Body of pancreas (tissue), 4 donors: Measurements from ENCODE around the gene PDE2A. TPM values are rescaled to one million over a fixed set of nuclear protein-coding genes. Genes with fewer than 3 reads are reported as not detected.

Experiments used
- ATAC-seq: fragments of 150-250 bp; one replicate; pipeline ENCODE4 v1.9.1; 2016
- DNase-seq, 4 donors: peaks; one replicate each; pipeline ENCODE4 v3.0.0-alpha.2; 2019
- H3K27ac ChIP-seq, 4 donors: fragments of 200-600 bp; sonication (generic); 1 replicate in 3 of 4; 2 replicates in 1 of 4; pipeline versions ENCODE4 v1.5.1 to v1.6.1; 2016 to 2019; ENCODE audit warnings: mild to moderate bottlenecking in 1 of 4, mixed read lengths in 1 of 4, moderate library complexity in 1 of 4
- H3K27me3 ChIP-seq, 2 donors: fragments of 200-600 bp; sonication (generic); one replicate each; pipeline ENCODE4 v1.6.0; 2016; ENCODE audit warnings: mild to moderate bottlenecking in 1 of 2
- H3K36me3 ChIP-seq, 2 donors: fragments of 200-600 bp; sonication (generic); replicated peaks in 1 of 2; 2 replicates each; pipeline ENCODE4 v1.5.1; 2016; ENCODE audit warnings: low read depth in 2 of 2; ENCODE audit not compliant: insufficient read depth in 1 of 2
- H3K4me1 ChIP-seq: fragments of 200-600 bp; sonication (generic); one replicate; pipeline ENCODE4 v1.6.0; 2016
- H3K4me3 ChIP-seq, 2 donors: fragments of 200-600 bp; sonication (generic); 1 replicate in 1 of 2; 2 replicates in 1 of 2; pipeline ENCODE4 v1.5.1; 2016 to 2019
- H3K9me3 ChIP-seq, 3 donors: fragments of 200-600 bp; sonication (generic); 1 replicate in 2 of 3; 2 replicates in 1 of 3; pipeline ENCODE4 v1.5.1; 2016
- POLR2A ChIP-seq, 3 donors: fragments of 450-650 bp; IDR thresholded peaks; one replicate each; pipeline ENCODE4 v1.6.1; 2016; ENCODE audit warnings: antibody characterized with exemption in 3 of 3, mild to moderate bottlenecking in 2 of 3
- WGBS, 2 donors: methylation state at CpG; one replicate each; pipeline ENCODE4 v1.1.5; 2017; 5-methylcytosine and 5-hydroxymethylcytosine counted together
- intact Hi-C: fragments of 100-400 bp; cut with DNase I; formaldehyde crosslinking; loops from one replicate; pipeline ENCODE4 v1.15.1; 2023
- total RNA-seq, 2 donors: library from RNA; depleted of rRNA; stranded (reverse); fragments of >200 nt; gene quantifications; one replicate each; pipeline ENCODE4 v1.1.0, GENCODE V29; 2016
- TF ChIP-seq, protein P1 (sequence below), 7 experiments: fragments of 450-650 bp in 4 of 7; fragments of 200-600 bp in 3 of 7; sonication (generic) in 3 of 7; IDR thresholded peaks; one replicate each; pipeline ENCODE4 v1.5.1; 2016 to 2019; ENCODE audit warnings: antibody characterized with exemption in 7 of 7

PDE2A gene
- total RNA-seq, 2 donors from 2014 or later, result 7.0 to 29.3 TPM

DNA sequence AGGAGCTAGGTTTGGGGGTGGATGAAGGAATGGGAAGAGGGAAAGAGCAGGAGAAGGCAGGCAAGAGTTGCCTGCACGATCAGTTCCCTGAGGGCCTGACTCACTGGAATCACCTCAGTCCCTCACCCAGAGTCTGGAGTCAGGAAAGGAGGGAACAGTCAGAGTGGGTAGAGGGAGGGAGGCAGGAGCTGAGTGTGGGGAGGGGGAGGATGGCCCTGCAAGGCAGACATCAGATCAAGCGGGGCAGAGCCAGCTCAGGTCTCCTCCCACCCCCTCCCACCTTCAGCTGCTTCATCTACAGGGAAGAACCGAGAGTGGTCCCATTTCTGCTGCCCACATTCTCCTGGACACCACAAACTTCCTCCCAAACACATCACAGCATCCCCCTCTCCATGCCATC, 58.9 kb downstream of the PDE2A start:
- TF ChIP-seq, protein P1, sequence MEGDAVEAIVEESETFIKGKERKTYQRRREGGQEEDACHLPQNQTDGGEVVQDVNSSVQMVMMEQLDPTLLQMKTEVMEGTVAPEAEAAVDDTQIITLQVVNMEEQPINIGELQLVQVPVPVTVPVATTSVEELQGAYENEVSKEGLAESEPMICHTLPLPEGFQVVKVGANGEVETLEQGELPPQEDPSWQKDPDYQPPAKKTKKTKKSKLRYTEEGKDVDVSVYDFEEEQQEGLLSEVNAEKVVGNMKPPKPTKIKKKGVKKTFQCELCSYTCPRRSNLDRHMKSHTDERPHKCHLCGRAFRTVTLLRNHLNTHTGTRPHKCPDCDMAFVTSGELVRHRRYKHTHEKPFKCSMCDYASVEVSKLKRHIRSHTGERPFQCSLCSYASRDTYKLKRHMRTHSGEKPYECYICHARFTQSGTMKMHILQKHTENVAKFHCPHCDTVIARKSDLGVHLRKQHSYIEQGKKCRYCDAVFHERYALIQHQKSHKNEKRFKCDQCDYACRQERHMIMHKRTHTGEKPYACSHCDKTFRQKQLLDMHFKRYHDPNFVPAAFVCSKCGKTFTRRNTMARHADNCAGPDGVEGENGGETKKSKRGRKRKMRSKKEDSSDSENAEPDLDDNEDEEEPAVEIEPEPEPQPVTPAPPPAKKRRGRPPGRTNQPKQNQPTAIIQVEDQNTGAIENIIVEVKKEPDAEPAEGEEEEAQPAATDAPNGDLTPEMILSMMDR (IDR thresholded peaks at IDR 0.05), result no peak
- no peak for TF ChIP-seq POLR2A (IDR thresholded peaks at IDR 0.05)
- intact Hi-C loops, result no loop called here
- Histone ChIP-seq H3K4me3 (no peak overlapping the region), H3K9me3 (no peaks in the 10 kb centered on the region), H3K36me3 (no peaks in the 10 kb centered on the region), H3K27ac (no peak overlapping the region), H3K27me3 (no peaks in the 10 kb centered on the region), H3K4me1 (no peaks in the 10 kb centered on the region)
- no peak for ATAC-seq
- WGBS, 2 donors, result 40 to 52% methylated on average over 3 of the region's 3 CpGs
- DNase-seq, result no peak

- 12 to 22% methylated on average over 6 of the region's 6 CpGs for WGBS, 2 donors
- ATAC-seq, result no peak
- H3K4me1 ChIP-seq, result no peaks in the 10 kb centered on the region
These were observed 59.8 kb downstream of the PDE2A start for GRCh38 chr11:72614381-72614780.

GRCh38 chr11:72613977-72614376, 60.2 kb downstream of the PDE2A start:
- intact Hi-C loops, result no loop called here
- H3K27ac ChIP-seq, result no peak overlapping the region
- no peaks in the 10 kb centered on the region for H3K9me3 ChIP-seq
- DNase-seq (peak in 2 of 4 donors; percentile 19 to 63), ATAC-seq (no peak)
- H3K4me3 ChIP-seq, result no peak overlapping the region
- no peaks in the 10 kb centered on the region for H3K4me1 ChIP-seq
- H3K27me3 ChIP-seq, result no peaks in the 10 kb centered on the region
- no peak for TF ChIP-seq POLR2A (IDR thresholded peaks at IDR 0.05)
- TF ChIP-seq, protein P1 (IDR thresholded peaks at IDR 0.05), result no peak
- no peaks in the 10 kb centered on the region for H3K36me3 ChIP-seq
- 42 to 54% methylated on average over 5 to 7 of the region's 7 CpGs for WGBS, 2 donors

More at GRCh38 chr11:72614381-72614780, 59.8 kb downstream of the PDE2A start:
- intact Hi-C loops, result no loop called here
- Histone ChIP-seq H3K4me3 (no peak overlapping the region), H3K36me3 (no peaks in the 10 kb centered on the region), H3K27me3 (no peaks in the 10 kb centered on the region), H3K27ac (no peak overlapping the region), H3K9me3 (no peaks in the 10 kb centered on the region)
- TF ChIP-seq, protein P1 (IDR thresholded peaks at IDR 0.05), result no peak
- TF ChIP-seq POLR2A (IDR thresholded peaks at IDR 0.05), result no peak
- DNase-seq, result no peak

DNA sequence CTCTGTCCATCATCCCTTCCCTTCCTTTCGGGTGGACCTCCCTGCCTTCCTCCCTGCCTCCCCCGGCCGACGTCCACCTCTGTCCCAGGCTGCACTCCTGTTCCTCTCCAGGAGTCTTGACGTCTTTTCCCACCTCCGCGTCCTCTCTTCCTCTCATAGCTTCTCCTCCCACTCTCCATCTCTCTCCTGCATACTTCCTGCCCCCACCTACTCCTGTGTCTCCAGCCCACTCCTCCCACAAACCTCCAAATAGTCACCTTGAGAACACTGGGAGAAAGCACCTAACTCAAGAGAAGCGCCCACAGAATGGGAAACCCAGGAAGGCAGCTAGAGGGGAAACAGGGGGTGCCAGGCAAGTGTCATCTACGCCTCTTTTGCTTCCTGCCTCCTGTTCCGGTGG, 60.8 kb downstream of the PDE2A start:
- Histone ChIP-seq H3K27ac (no peak overlapping the region), H3K4me1 (no peaks in the 10 kb centered on the region), H3K4me3 (no peak overlapping the region), H3K36me3 (no peaks in the 10 kb centered on the region), H3K9me3 (no peaks in the 10 kb centered on the region), H3K27me3 (no peaks in the 10 kb centered on the region)
- TF ChIP-seq, protein P1 (IDR thresholded peaks at IDR 0.05), result no peak
- TF ChIP-seq POLR2A (IDR thresholded peaks at IDR 0.05), result no peak
- ATAC-seq (no peak), DNase-seq (no peak)
- intact Hi-C loops, result no loop called here
- 66 to 69% methylated on average over 9 to 10 of the region's 10 CpGs for WGBS, 2 donors

GRCh38 chr11:72609476-72609875, 64.7 kb downstream of the PDE2A start:
- TF ChIP-seq, protein P1 (IDR thresholded peaks at IDR 0.05), result peak in 1 of 7 experiments; percentile 0
- no peak for TF ChIP-seq POLR2A (IDR thresholded peaks at IDR 0.05)
- ATAC-seq (no peak), DNase-seq (no peak)
- Histone ChIP-seq H3K27me3 (no peaks in the 10 kb centered on the region), H3K9me3 (no peaks in the 10 kb centered on the region), H3K27ac (no peak overlapping the region), H3K4me1 (no peaks in the 10 kb centered on the region), H3K36me3 (no peaks in the 10 kb centered on the region), H3K4me3 (no peak overlapping the region)
- WGBS, 2 donors, result 61 to 71% methylated on average over 8 of the region's 8 CpGs
- intact Hi-C loops, result no loop called here
